Mesenchymal stem cell (in vitro differentiated cells and primary cell): ENCODE data around the gene TBC1D16.

Experiments used
- DNase-seq: peaks from one replicate; pipeline ENCODE4 v3.0.0-alpha.2; 2013
- H2AFZ ChIP-seq: one replicate; pipeline ENCODE4 v1.6.1; 2013; ENCODE audit warnings: low read depth, mild to moderate bottlenecking, control low read depth, inconsistent platforms, low read length, moderate library complexity
- H2AK5ac ChIP-seq: 2 replicates; pipeline ENCODE4 v1.6.1; 2013; ENCODE audit warnings: low read length, moderate library complexity, mild to moderate bottlenecking, inconsistent platforms; ENCODE audit not compliant: severe bottlenecking
- H2BK120ac ChIP-seq: one replicate; pipeline ENCODE4 v1.6.1; 2013; ENCODE audit warnings: low read depth, mild to moderate bottlenecking, inconsistent platforms, low read length, moderate library complexity
- H2BK12ac ChIP-seq, 2 experiments: one replicate each; pipeline ENCODE4 v1.6.1; 2013; ENCODE audit warnings: inconsistent platforms in 2 of 2, low read length in 2 of 2, mild to moderate bottlenecking in 2 of 2, moderate library complexity in 2 of 2, control low read depth in 1 of 2
- H2BK15ac ChIP-seq: one replicate; pipeline ENCODE4 v1.6.1; 2013; ENCODE audit warnings: mild to moderate bottlenecking, low read depth, inconsistent platforms; ENCODE audit not compliant: poor library complexity, severe bottlenecking
- H2BK5ac ChIP-seq: 2 replicates; pipeline ENCODE4 v1.6.1; 2013; ENCODE audit warnings: low read depth, mild to moderate bottlenecking, low read length, control low read depth, inconsistent platforms; ENCODE audit not compliant: poor library complexity, severe bottlenecking
- H3K14ac ChIP-seq, 2 experiments: one replicate each; pipeline ENCODE4 v1.6.1; 2013; ENCODE audit warnings: inconsistent platforms in 2 of 2, low read length in 2 of 2, control low read depth in 1 of 2, mild to moderate bottlenecking in 1 of 2, moderate library complexity in 1 of 2
- H3K18ac ChIP-seq, 2 experiments: one replicate each; pipeline ENCODE4 v1.6.1; 2013; ENCODE audit warnings: inconsistent platforms in 2 of 2, low read length in 2 of 2, control low read depth in 1 of 2, low read depth in 1 of 2, mild to moderate bottlenecking in 1 of 2
- H3K23ac ChIP-seq, 2 experiments: one replicate each; pipeline ENCODE4 v1.6.1; 2013; ENCODE audit warnings: inconsistent platforms in 2 of 2, low read length in 2 of 2, mild to moderate bottlenecking in 2 of 2, moderate library complexity in 2 of 2, control low read depth in 1 of 2
- H3K27ac ChIP-seq: 2 replicates; pipeline ENCODE4 v1.5.1; 2013; ENCODE audit warnings: mild to moderate bottlenecking, moderate library complexity, low read length, control low read depth, inconsistent platforms; ENCODE audit not compliant: poor library complexity, severe bottlenecking
- H3K27me3 ChIP-seq, 2 experiments: 2 replicates each; pipeline versions ENCODE4 v1.6.1 to v1.7.0; 2013; ENCODE audit warnings: low read length in 2 of 2, mild to moderate bottlenecking in 2 of 2, moderate library complexity in 2 of 2, control low read depth in 1 of 2, inconsistent platforms in 1 of 2; ENCODE audit not compliant: control insufficient read depth in 1 of 2, insufficient read depth in 1 of 2
- H3K36me3 ChIP-seq, 2 experiments: 2 replicates each; pipeline versions ENCODE4 v1.6.1 to v1.7.0; 2013; ENCODE audit warnings: low read length in 2 of 2, control low read depth in 1 of 2, inconsistent platforms in 1 of 2, low read depth in 1 of 2, mild to moderate bottlenecking in 1 of 2; ENCODE audit not compliant: insufficient read depth in 2 of 2, control insufficient read depth in 1 of 2
- H3K4ac ChIP-seq, 2 experiments: one replicate each; pipeline ENCODE4 v1.6.1; 2013; ENCODE audit warnings: inconsistent platforms in 2 of 2, low read length in 2 of 2, mild to moderate bottlenecking in 2 of 2, moderate library complexity in 2 of 2, control low read depth in 1 of 2, low read depth in 1 of 2
- H3K4me1 ChIP-seq: 2 replicates; pipeline ENCODE4 v1.6.1; 2013; ENCODE audit warnings: low read depth, low read length, control low read depth; ENCODE audit not compliant: control insufficient read depth, insufficient read depth
- H3K4me2 ChIP-seq: 2 replicates; pipeline ENCODE4 v1.6.1; 2013; ENCODE audit warnings: low read length, mild to moderate bottlenecking, inconsistent platforms; ENCODE audit not compliant: poor library complexity, severe bottlenecking
- H3K4me3 ChIP-seq, 2 experiments: 2 replicates each; pipeline versions ENCODE4 v1.5.1 to v1.7.0; 2013; ENCODE audit warnings: low read length in 2 of 2, mild to moderate bottlenecking in 2 of 2, control low read depth in 1 of 2, low read depth in 1 of 2; ENCODE audit not compliant: insufficient read depth in 1 of 2
- H3K79me1 ChIP-seq: replicated peaks from 2 replicates; pipeline ENCODE4 v1.6.1; 2013; ENCODE audit warnings: mild to moderate bottlenecking, control low read depth, low read length, inconsistent platforms; ENCODE audit not compliant: poor library complexity, severe bottlenecking
- H3K9ac ChIP-seq: 2 replicates; pipeline ENCODE4 v1.7.0; 2013; ENCODE audit warnings: mild to moderate bottlenecking, low read length, moderate library complexity
- H3K9me3 ChIP-seq: 2 replicates; pipeline ENCODE4 v1.7.0; 2013; ENCODE audit warnings: mild to moderate bottlenecking, low read length; ENCODE audit not compliant: control insufficient read depth
- H4K8ac ChIP-seq: one replicate; pipeline ENCODE4 v1.6.1; 2013; ENCODE audit warnings: inconsistent platforms, mild to moderate bottlenecking, low read length, moderate library complexity
- H4K91ac ChIP-seq: one replicate; pipeline ENCODE4 v1.6.1; 2013; ENCODE audit warnings: mild to moderate bottlenecking, low read length, inconsistent platforms
- WGBS: methylation state at CpG from one replicate; pipeline ENCODE4 v1.1.7; 2013; ENCODE audit warnings: mixed read lengths; 5-methylcytosine and 5-hydroxymethylcytosine counted together

Gene TBC1D16

DNA sequence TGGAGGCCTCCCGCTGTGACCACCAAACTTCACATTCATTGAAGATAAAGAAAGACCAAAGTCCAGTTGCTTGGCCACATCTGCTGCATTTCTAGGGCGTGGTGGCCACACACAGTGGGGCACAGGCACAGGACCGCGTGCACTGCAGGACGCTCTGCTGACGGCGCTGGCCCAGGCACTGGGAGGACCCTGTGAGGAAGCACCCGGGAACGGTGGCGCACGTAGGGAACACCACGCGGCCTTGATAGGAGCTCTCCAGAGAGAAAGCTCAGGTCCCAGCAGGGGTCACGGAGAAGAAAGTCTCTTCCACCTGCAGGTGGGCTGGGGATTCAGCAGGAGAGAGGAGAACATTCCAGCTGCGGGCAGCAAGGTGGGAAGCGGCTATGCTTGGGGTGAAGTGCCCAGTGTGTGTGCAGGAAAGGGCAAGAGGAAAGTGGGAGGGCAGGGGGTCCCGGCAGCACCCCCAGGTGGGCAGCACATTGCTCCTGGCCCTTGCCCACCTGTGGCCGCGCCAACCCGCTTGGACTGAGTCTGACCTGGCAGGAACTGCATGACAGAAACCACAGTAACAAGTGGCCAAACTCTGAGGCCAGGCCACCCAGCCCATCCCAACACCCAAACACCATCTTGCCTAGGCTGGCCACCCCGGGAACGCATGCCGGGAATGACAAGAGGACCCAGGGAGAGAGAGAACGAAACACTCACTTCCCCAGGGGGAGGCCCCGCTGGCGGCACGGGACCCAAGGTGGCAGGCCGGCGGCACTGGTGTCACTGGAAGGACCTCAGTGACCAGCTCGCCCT is 32.8 kb downstream of the TBC1D16 start:
- Histone ChIP-seq H2AK5ac (no peak overlapping the region), H3K36me3 (peaks cover 39 to 49% of the 10 kb centered on the region in 2 experiments), H2BK15ac (peak overlapping the region; percentile 6), H3K27ac (no peak overlapping the region), H2BK120ac (no peak overlapping the region), H3K4me3 (no peak overlapping the region), H3K14ac (no peak overlapping the region), H2BK5ac (no peak overlapping the region), H3K4ac (no peak overlapping the region), H3K18ac (no peak overlapping the region), H3K9ac (no peak overlapping the region), H3K4me2 (no peak overlapping the region), H3K27me3 (no peaks in the 10 kb centered on the region), H4K8ac (no peak overlapping the region), H4K91ac (no peak overlapping the region), H2AFZ (no peak overlapping the region), H2BK12ac (no peak overlapping the region), H3K23ac (no peak overlapping the region), H3K79me1 (peaks cover 46% of the 10 kb centered on the region), H3K9me3 (no peaks in the 10 kb centered on the region), H3K4me1 (peaks cover 19% of the 10 kb centered on the region)
- no peak for DNase-seq
- WGBS, result 97% methylated on average over 26 of the region's 30 CpGs

DNA sequence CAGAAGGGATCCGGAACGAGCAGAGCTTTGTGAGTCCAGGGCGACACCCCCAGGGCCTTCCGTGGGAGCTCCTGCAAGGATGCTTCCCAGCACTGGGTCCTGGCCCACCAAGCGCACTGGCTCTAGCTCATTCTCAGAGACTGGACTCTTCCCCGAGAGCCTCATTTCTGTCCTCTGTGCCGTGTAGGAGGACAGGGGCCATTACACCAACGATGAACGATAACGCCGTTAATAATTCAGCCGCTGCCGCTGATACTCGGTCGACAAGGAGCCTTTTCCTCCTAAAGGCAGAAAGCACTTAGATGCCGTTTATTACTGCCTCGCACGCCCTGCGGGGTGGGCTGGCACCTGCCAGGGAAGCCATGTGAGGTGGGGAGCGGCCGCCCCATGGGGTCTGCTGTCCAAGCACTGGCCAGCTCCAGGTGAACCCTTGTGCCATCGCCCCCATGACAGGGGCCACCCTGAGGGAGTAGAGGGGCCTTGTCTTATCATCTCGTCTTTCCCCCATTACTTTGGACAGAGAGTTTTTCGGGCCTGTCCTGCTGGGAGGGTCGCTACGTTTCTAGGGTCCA is 33.5 kb downstream of the TBC1D16 start:
- no peak overlapping the region for H4K8ac ChIP-seq
- H3K18ac ChIP-seq, result no peak overlapping the region
- H3K9me3 ChIP-seq, result no peaks in the 10 kb centered on the region
- H2BK120ac ChIP-seq, result no peak overlapping the region
- H3K9ac ChIP-seq, result no peak overlapping the region
- no peak overlapping the region for H3K23ac ChIP-seq
- H3K36me3 ChIP-seq, result peaks cover 32 to 42% of the 10 kb centered on the region in 2 experiments
- H2BK15ac ChIP-seq, result no peak overlapping the region
- H3K4ac ChIP-seq, result no peak overlapping the region
- H3K4me2 ChIP-seq, result no peak overlapping the region
- H3K27ac ChIP-seq, result no peak overlapping the region
- no peak overlapping the region for H2AK5ac ChIP-seq
- H3K4me1 ChIP-seq, result peaks cover 19% of the 10 kb centered on the region
- 93% methylated on average over 26 of the region's 26 CpGs for WGBS
- no peak overlapping the region for H3K4me3 ChIP-seq
- peaks cover 44% of the 10 kb centered on the region for H3K79me1 ChIP-seq
- no peaks in the 10 kb centered on the region for H3K27me3 ChIP-seq
- no peak for DNase-seq
- H3K14ac ChIP-seq, result no peak overlapping the region
- no peak overlapping the region for H2BK5ac ChIP-seq
- H2AFZ ChIP-seq, result no peak overlapping the region
- no peak overlapping the region for H2BK12ac ChIP-seq
- no peak overlapping the region for H4K91ac ChIP-seq

DNA sequence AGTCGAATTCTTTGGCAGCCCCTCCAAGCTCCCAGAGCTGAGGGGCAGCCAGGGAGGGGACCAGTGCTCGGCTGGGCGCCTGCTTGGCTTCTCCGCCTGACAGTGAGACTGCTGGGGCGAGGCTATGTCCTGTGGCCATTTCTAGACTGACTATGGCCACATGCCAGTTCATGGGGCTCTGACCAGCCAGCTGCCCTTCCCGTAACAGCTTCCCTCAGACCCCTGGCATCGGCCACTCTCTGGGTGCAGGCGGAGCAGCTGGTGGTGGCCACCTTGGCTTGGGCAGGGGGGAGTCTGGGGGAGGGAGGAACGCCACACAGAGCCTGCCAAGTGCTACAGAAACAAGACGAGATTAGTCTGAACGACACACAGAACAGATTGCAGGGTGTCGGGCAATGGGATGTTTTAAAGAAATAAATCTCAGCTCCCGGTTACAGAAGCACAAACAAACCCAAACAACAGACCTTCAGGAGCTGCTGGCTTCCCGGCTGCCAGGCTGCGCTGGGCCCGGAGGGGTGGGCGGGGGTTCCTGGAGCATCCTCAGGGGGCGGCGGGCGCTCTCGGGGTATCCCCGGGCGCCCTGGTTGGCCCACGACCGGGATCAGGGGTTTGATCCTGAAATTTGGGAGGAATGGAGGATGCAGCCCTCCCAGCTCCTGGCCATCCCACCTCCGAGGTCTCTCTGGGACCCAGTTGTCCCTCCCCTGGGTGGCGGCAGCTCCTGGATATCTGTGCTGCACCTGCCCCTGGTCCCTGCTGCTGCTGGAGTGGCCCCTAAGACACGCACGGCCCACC is 34.5 kb downstream of the TBC1D16 start:
- WGBS, result 94% methylated on average over 27 of the region's 29 CpGs
- H3K27me3 ChIP-seq, result no peaks in the 10 kb centered on the region
- no peak overlapping the region for H3K4me2 ChIP-seq
- no peaks in the 10 kb centered on the region for H3K9me3 ChIP-seq
- peaks cover 39% of the 10 kb centered on the region for H3K79me1 ChIP-seq
- H2AK5ac ChIP-seq, result no peak overlapping the region
- H3K27ac ChIP-seq, result no peak overlapping the region
- no peak overlapping the region for H3K23ac ChIP-seq
- H3K4me1 ChIP-seq, result peaks cover 14% of the 10 kb centered on the region
- no peak overlapping the region for H2BK120ac ChIP-seq
- no peak overlapping the region for H3K18ac ChIP-seq
- no peak overlapping the region for H4K8ac ChIP-seq
- no peak overlapping the region for H3K4ac ChIP-seq
- no peak overlapping the region for H4K91ac ChIP-seq
- no peak overlapping the region for H2AFZ ChIP-seq
- no peak overlapping the region for H3K4me3 ChIP-seq
- peaks cover 36 to 38% of the 10 kb centered on the region in 2 experiments for H3K36me3 ChIP-seq
- no peak overlapping the region for H2BK12ac ChIP-seq
- H3K14ac ChIP-seq, result no peak overlapping the region
- no peak overlapping the region for H3K9ac ChIP-seq
- no peak overlapping the region for H2BK5ac ChIP-seq
- no peak for DNase-seq
- no peak overlapping the region for H2BK15ac ChIP-seq

DNA sequence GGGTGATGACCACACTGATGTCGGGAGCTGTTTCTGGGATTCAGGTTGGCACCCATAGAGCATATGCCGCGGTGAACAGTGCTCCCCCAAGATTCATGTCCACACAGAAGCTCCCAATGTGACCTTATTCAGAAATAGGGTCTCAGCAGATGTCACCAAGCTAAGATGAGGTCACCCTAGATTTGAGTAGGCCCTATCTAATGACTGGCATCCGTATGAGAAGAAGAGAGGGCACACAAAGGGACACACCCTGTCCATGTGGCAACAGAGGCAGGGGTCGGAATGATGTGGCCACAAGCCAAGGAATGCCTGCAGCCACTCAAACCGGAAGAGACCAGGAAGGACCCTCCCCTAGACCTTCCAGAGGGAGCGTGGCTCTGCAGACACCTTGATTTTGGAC is 35.5 kb downstream of the TBC1D16 start:
- no peak overlapping the region for H2BK12ac ChIP-seq
- no peaks in the 10 kb centered on the region for H3K9me3 ChIP-seq
- H4K8ac ChIP-seq, result no peak overlapping the region
- peaks cover 36 to 38% of the 10 kb centered on the region in 2 experiments for H3K36me3 ChIP-seq
- H3K18ac ChIP-seq, result no peak overlapping the region
- no peak overlapping the region for H3K14ac ChIP-seq
- H3K4me3 ChIP-seq, result no peak overlapping the region
- H3K9ac ChIP-seq, result no peak overlapping the region
- H3K4me1 ChIP-seq, result peaks cover 7% of the 10 kb centered on the region
- H2BK5ac ChIP-seq, result no peak overlapping the region
- WGBS, result 98% methylated on average over 7 of the region's 7 CpGs
- H2AFZ ChIP-seq, result no peak overlapping the region
- H2BK15ac ChIP-seq, result no peak overlapping the region
- no peak overlapping the region for H4K91ac ChIP-seq
- H3K79me1 ChIP-seq, result peaks cover 32% of the 10 kb centered on the region
- no peak overlapping the region for H3K23ac ChIP-seq
- no peak overlapping the region for H3K4ac ChIP-seq
- DNase-seq, result no peak
- H3K27ac ChIP-seq, result no peak overlapping the region
- H2AK5ac ChIP-seq, result no peak overlapping the region
- no peak overlapping the region for H2BK120ac ChIP-seq
- no peaks in the 10 kb centered on the region for H3K27me3 ChIP-seq
- no peak overlapping the region for H3K4me2 ChIP-seq
